GM19455 (cell line): ENCODE data around the gene SMPDL3A.
"Not testable (repeated sequence)": the region's sequence is repeated elsewhere in the genome, so short reads cannot be mapped to it uniquely, and the experiment has no call there.

Experiments
- ATAC-seq: cut with Tn5 transposase; IDR thresholded peaks from one replicate; pipeline ENCODE4 v1.9.1; 2021; ENCODE audit not compliant: unreplicated experiment

The SMPDL3A gene, protein sequence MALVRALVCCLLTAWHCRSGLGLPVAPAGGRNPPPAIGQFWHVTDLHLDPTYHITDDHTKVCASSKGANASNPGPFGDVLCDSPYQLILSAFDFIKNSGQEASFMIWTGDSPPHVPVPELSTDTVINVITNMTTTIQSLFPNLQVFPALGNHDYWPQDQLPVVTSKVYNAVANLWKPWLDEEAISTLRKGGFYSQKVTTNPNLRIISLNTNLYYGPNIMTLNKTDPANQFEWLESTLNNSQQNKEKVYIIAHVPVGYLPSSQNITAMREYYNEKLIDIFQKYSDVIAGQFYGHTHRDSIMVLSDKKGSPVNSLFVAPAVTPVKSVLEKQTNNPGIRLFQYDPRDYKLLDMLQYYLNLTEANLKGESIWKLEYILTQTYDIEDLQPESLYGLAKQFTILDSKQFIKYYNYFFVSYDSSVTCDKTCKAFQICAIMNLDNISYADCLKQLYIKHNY

DNA sequence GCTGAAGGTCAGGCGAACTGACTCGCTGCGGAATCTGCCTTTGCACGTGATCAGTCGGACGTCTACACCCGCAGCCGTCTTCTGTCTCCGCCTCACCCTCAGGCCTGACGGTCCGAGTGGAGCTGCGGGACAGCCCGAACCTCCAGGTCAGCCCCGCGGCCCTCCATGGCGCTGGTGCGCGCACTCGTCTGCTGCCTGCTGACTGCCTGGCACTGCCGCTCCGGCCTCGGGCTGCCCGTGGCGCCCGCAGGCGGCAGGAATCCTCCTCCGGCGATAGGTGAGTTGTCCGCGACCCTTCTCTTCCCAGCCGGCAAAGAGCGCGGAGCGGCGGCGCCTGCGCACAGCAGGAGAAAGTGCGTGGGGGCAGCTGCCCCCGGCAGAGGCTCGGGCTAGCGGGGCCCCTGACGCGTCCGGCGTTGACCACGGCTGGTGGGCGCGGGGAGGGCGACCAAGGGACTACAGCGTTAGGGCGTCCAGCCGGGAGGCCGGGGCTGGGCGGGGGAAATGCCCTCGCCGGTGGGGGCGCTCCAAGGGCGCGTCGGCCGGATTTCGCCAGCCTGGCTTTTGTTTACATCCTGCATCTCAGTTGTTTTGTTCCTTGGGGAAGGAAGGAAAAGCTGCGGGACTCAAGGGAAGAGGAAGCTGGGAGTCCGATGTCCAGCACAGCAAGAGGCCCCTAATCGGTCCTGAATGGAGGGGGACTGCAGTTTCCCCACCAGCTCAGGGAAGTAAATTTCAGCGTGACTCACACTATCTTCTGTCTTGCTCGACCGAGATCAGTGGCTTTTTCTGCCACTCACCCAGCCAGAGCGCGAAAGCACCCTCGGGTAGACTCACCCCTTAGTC, at the start of gene SMPDL3A:
Gene SMPDL3A (plus strand): TSS at position 77 of the 846 bp plus-strand sequence. CDS start 89 bp downstream, at position 166.
- ATAC-seq, result peak; percentile 64

DNA sequence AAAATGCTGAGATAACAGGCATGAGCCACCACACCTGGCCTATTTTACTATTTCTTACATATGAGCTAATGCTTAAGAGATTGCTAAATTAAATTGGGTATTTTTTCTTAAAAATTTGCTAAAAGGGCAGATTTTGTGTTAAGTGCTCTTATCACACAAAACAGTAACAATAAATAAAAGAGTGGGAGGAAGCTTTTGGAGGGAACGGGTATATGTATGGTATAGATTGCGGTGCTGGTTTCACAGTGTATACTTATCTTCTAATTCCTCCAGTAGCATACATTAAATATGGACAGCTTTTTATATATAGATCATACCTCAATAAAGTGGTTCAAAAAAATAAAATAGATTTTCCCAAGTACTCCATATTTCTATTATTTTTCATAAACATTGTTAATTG, 49.0 kb upstream of the SMPDL3A start:
- ATAC-seq, result no peak

DNA sequence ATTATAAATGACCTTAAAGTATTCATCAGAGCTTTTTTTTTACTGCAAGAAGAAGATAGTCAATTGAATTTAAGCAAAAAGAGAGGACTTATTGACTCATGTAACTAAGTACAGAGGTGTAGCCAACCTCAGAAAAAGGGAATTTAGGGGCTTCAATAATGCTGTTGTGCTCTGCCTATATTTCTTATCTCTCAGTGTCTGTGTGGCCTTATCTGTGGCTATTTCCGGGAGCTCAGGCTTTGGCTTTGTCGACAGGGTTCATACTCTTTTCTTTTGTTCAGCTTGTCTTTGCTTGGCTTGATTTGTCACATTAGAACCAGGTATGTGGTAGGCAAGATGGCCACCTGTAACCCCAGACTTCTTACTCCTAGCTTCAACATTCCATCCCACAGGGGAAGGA, 48.1 kb upstream of the SMPDL3A start:
- ATAC-seq, result no peak

DNA sequence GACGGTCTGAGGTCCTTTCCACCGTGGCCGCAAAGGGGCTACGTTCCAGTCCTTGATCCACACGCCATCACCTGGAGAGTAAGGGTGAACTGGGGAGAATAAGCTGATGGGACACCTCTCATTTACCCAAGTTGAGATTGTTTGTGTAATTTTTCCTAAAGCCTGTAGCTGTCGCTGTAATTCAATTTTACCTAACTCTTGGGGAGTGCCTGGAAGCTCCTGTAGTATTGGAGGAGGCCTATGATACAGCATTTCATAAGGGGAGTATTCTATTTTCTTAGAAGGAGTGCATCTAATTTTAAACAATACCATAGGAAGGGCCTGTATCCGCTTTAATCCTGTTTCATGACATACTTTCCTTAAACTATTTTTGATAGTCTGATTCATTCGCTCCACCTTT, 44.8 kb upstream of the SMPDL3A start:
- ATAC-seq, result not testable (repeated sequence)

GRCh38 chr6:122744856-122745255, 44.2 kb upstream of the SMPDL3A start:
- ATAC-seq, result not testable (repeated sequence)

- no peak for ATAC-seq
Observed at GRCh38 chr6:122746688-122747087, 42.4 kb upstream of the SMPDL3A start.

- ATAC-seq, result no peak
Observed at GRCh38 chr6:122747573-122747972, 41.5 kb upstream of the SMPDL3A start.

- ATAC-seq, result not testable (repeated sequence)
Observed at GRCh38 chr6:122748945-122749344, 40.1 kb upstream of the SMPDL3A start.

DNA sequence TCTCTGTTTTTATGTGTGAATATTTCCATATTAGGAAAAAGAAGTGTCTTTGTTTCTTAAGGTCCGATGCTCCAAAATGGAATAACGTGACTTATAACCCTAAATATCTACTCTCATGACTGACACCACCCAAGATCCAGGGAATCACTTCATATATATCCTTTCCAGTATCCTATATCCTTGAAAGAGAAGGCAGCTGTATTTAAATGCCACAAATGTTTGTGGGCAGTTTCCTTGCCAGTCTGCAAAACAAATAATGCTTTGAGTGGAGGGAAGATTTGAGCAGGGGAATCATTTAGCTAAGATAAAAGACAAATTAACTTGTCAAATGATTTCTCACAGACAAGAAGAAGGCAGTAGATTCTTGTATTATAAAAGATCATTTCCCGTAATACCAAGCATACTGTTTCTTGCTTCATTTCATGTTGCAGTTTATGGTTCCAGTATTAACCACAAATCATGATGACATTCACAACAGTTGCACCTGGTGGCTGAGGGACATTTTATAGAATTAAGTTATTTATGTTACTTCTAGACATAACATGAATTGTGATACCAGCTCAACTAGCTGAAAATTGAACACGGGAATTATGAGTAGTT, 39.5 kb upstream of the SMPDL3A start:
- no peak for ATAC-seq

DNA sequence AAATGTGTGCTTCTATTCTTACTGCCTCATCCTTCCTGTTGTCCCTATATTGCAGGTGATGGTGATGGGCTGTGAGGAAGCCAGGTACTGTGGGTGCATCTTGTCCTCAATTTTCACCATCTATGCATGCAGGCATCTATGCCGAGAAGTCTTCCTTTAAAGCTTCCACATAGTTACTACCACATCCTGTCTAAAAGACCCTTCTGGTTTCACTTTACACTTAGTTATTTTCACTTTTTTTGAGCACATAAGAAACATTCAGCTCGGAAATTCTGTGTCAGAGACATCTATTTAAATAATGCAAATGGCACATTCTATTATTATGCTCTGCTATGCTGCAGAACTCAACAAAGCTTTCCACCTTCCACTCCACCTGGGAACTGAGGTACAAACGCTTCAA, 37.7 kb upstream of the SMPDL3A start:
- ATAC-seq, result peak; percentile 72

- no peak for ATAC-seq
Observed at GRCh38 chr6:122752459-122752858, 36.6 kb upstream of the SMPDL3A start.

DNA sequence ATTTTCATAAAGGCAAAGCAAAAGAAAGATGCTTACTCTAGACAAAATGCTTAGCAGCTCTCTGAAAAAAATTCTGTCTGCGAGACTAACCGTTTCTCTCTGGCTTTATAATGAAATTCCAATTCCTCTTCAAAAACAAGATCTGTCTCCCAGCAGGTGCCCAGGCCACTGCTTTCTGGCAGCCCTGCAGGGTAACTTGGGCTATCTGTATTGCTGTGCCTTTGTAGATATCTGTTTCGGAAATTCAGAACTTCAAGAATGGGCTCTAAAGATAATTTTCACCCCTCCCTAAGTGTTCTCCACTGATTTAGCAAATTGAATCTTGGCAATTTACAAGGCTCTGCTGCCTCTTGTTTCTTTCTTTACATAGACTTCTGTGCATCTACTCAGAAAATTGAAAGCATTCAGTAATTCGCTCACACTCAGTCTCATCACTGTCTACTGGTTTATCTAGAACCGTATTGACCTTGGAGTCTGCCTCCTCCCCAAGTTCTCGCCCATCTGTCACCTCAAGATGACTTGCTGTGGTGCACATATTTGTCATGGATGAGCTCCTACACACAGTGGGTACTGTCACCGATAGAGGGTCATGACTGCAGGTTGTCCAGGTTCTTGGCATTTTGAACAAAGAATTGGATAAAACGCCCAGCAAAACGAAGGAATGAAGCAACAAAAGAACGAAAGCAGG, 35.9 kb upstream of the SMPDL3A start:
- no peak for ATAC-seq

- ATAC-seq, result no peak
Observed at GRCh38 chr6:122753688-122754056, 35.4 kb upstream of the SMPDL3A start.

- ATAC-seq, result no peak
Observed at GRCh38 chr6:122754191-122754731, 34.8 kb upstream of the SMPDL3A start.

- no peak for ATAC-seq
Observed at GRCh38 chr6:122755901-122756300, 33.2 kb upstream of the SMPDL3A start.

GRCh38 chr6:122758927-122759334, 30.1 kb upstream of the SMPDL3A start:
- ATAC-seq, result peak; percentile 88

DNA sequence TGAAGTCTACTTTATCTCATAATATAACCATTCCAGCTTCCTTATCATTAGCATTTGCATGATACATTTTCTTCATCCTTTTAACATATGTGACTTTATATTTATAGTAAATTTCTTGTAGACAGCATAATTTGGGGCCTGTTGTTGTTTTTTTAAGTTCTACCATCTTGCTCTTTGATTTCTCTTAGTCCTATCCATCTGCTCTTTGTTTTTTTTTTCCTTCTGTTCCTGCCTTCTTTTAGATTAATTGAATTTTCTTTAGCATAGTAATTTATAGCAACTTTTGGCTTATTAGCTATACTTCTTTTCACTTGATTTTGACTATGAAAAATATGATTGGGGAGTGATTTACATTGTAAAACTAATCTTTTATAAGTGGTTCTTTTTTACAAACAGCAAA, 28.7 kb upstream of the SMPDL3A start:
- no peak for ATAC-seq

DNA sequence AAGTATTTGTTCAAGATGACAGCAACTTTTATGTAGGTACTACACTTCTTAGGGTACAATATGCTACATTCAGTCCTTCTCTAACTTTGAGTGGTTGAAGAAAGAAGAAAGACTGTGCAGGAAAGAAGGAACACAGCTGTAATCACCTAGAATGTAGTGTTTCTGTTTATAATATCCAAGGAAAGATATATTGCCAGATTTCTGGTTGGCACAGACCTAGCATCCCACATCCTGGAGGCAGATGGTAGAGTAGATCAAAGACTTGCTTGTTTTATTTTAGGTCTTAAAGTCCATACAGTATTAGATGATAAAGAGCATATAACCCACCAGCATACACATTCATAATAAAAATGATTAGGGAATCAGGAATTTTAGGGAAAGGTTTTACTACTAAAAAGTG, 22.8 kb upstream of the SMPDL3A start:
- no peak for ATAC-seq

DNA sequence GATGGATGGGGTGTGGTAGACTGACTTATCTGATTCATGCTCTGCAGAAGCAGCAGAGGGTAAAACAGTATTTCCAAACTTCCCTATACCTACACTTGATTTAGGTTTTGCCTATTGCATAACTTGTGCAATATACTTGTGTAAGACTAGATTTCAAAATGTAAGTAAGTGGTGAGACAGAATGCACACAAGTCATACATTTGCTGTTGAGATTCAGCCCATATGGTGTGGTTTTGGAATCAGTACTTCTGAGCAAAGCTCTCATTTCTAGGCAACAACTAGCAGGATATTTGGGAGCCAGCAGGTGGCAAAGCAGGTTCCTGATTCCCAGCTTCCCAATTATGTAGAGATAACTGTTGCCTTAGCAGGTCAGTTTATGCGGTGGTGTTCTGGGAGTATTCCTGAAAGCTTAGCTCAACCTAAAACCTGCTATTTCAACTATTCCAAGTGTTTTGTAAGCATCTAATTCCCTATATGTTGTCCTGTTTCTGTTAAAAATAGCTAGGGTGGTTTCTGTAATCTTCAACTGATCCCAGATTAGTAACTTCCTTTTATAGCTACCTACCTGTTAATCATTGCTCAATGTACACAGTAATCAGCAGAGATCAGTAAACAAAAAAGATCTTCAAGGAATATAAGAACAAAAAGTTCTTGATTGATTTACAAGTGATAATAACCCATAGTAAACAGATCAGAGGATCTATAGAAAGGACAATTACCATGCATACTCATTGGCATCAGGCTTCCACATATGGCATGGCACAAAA, 18.0 kb upstream of the SMPDL3A start:
- no peak for ATAC-seq
